OCI-LY1 (cell line): ENCODE data around the gene AAGAB.

Experiments used
- H2AFZ ChIP-seq: fragments of 200-600 bp; sonication (generic), shearing (Covaris generic); 2 replicates; pipeline ENCODE4 v1.6.0; 2014; ENCODE audit warnings: antibody characterized with exemption, mild to moderate bottlenecking, low read length
- H3F3A ChIP-seq: fragments of 200-600 bp; sonication (generic), shearing (Covaris generic); 2 replicates; pipeline ENCODE4 v1.6.0; 2014; ENCODE audit warnings: mild to moderate bottlenecking, antibody characterized with exemption, low read length, moderate library complexity; ENCODE audit not compliant: insufficient read depth
- H3K27ac ChIP-seq: fragments of 200-600 bp; sonication (generic); 2 replicates; pipeline ENCODE4 v1.5.1; 2014; ENCODE audit warnings: low read length, mixed run types, mild to moderate bottlenecking, low read depth; ENCODE audit not compliant: poor library complexity, severe bottlenecking
- H3K27me3 ChIP-seq: fragments of 200-600 bp; sonication (generic); 2 replicates; pipeline ENCODE4 v1.6.0; 2014; ENCODE audit warnings: antibody characterized with exemption, mild to moderate bottlenecking, low read length, moderate library complexity; ENCODE audit not compliant: insufficient read depth
- H3K36me3 ChIP-seq: fragments of 200-600 bp; sonication (generic); 2 replicates; pipeline ENCODE4 v1.6.1; 2014; ENCODE audit warnings: mild to moderate bottlenecking, antibody characterized with exemption, low read length, moderate library complexity, mixed read lengths; ENCODE audit not compliant: insufficient read depth
- H3K4me1 ChIP-seq: fragments of 200-600 bp; sonication (generic); 2 replicates; pipeline ENCODE4 v1.5.1; 2014; ENCODE audit warnings: mild to moderate bottlenecking, low read length, moderate library complexity; ENCODE audit not compliant: insufficient read depth, severe bottlenecking
- H3K4me2 ChIP-seq: fragments of 200-600 bp; sonication (generic), shearing (Covaris generic); 2 replicates; pipeline ENCODE4 v1.6.1; 2014; ENCODE audit warnings: low read length
- H3K4me3 ChIP-seq: fragments of 200-600 bp; sonication (generic); 2 replicates; pipeline ENCODE4 v1.5.1; 2014; ENCODE audit warnings: low read length, low read depth, mild to moderate bottlenecking, mixed read lengths; ENCODE audit not compliant: poor library complexity, severe bottlenecking
- H3K79me2 ChIP-seq: fragments of 200-600 bp; shearing (Covaris generic); 2 replicates; pipeline ENCODE4 v1.6.1; 2016; ENCODE audit warnings: mixed run types, low read length, mixed read lengths; ENCODE audit not compliant: insufficient read depth
- H3K9ac ChIP-seq: fragments of 200-600 bp; sonication (generic), shearing (Covaris generic); 2 replicates; pipeline ENCODE4 v1.6.1; 2014; ENCODE audit warnings: mild to moderate bottlenecking, low read length, mixed read lengths
- H3K9me2 ChIP-seq: fragments of 200-600 bp; sonication (generic), shearing (Covaris generic); 2 replicates; pipeline ENCODE4 v1.6.1; 2014; ENCODE audit warnings: low read depth, mild to moderate bottlenecking, low read length, mixed read lengths
- H3K9me3 ChIP-seq: fragments of 200-600 bp; shearing (Covaris generic); 2 replicates; pipeline ENCODE4 v1.6.1; 2014; ENCODE audit warnings: low read length, mixed read lengths
- H4K20me1 ChIP-seq: fragments of 200-600 bp; sonication (generic), shearing (Covaris generic); 2 replicates; pipeline ENCODE4 v1.6.0; 2016; ENCODE audit warnings: mild to moderate bottlenecking, low read length; ENCODE audit not compliant: insufficient read depth
- EZH2 ChIP-seq: fragments of 200-600 bp; sonication (generic), shearing (Covaris generic); IDR thresholded peaks from 2 replicates; pipeline ENCODE4 v1.8.0; 2017; ENCODE audit warnings: borderline replicate concordance, mixed run types, mild to moderate bottlenecking, antibody characterized with exemption, low read length, moderate library complexity, mixed read lengths
- TF ChIP-seq, protein P1 (sequence below): fragments of 200-600 bp; sonication (generic), shearing (Covaris generic); IDR thresholded peaks from 2 replicates; pipeline ENCODE4 v1.5.1; 2017; ENCODE audit warnings: mild to moderate bottlenecking, antibody characterized with exemption, low read length, moderate library complexity, mixed read lengths

The AAGAB gene

DNA sequence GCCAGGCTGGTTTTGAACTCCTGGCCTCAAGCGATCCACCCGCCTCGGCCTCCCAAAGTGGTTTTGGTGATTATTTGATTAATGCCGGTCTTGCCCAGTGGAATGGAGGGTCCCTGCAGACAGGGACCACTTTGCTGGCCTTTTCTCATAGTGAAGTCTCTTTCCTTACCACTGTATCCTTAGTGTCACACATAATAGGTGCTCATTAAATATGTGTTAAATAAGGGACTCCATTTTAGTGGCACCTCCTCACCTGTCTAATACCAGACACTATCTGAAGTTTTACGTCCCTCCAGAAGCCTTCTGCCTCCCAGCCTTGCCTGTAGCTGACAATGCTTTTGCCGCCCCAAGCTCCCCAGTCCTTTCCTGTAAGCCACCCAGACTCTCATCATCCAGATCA is 91.3 kb downstream of the AAGAB start:
- H3K27ac ChIP-seq, result peak overlapping the region; percentile 30
- no peaks in the 10 kb centered on the region for H3K9me2 ChIP-seq
- no peaks in the 10 kb centered on the region for H3K9me3 ChIP-seq
- H3F3A ChIP-seq, result no peaks in the 10 kb centered on the region
- H3K36me3 ChIP-seq, result peaks cover 42% of the 10 kb centered on the region
- H3K79me2 ChIP-seq, result peaks cover 6% of the 10 kb centered on the region
- TF ChIP-seq, protein P1, sequence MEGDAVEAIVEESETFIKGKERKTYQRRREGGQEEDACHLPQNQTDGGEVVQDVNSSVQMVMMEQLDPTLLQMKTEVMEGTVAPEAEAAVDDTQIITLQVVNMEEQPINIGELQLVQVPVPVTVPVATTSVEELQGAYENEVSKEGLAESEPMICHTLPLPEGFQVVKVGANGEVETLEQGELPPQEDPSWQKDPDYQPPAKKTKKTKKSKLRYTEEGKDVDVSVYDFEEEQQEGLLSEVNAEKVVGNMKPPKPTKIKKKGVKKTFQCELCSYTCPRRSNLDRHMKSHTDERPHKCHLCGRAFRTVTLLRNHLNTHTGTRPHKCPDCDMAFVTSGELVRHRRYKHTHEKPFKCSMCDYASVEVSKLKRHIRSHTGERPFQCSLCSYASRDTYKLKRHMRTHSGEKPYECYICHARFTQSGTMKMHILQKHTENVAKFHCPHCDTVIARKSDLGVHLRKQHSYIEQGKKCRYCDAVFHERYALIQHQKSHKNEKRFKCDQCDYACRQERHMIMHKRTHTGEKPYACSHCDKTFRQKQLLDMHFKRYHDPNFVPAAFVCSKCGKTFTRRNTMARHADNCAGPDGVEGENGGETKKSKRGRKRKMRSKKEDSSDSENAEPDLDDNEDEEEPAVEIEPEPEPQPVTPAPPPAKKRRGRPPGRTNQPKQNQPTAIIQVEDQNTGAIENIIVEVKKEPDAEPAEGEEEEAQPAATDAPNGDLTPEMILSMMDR, result no peak
- no peak for TF ChIP-seq EZH2
- H3K9ac ChIP-seq, result no peak overlapping the region
- no peaks in the 10 kb centered on the region for H3K27me3 ChIP-seq
- no peak overlapping the region for H2AFZ ChIP-seq
- H3K4me1 ChIP-seq, result peaks cover 29% of the 10 kb centered on the region
- H3K4me2 ChIP-seq, result no peak overlapping the region
- H3K4me3 ChIP-seq, result no peak overlapping the region
- H4K20me1 ChIP-seq, result no peaks in the 10 kb centered on the region

DNA sequence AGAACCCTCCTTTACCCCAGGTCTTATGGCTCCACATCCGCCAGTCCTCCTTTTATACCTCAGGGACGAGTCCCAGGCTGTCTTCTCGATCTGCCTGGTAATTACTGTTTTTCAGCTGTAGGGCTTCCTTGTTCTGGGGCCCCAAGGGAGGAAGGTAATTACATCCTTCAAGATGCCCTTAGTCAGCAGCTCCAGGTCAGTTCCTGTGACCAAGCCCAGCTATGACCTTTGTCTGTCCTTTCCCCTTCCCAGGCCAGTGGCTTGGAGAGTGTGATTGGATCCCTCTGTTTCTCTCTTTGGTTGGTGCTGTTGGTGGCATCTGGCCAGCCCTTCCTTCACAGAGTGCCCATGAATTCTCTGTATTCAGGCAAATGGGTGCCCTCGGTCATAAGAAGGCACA is 92.6 kb downstream of the AAGAB start:
- no peaks in the 10 kb centered on the region for H3K9me2 ChIP-seq
- H3K4me1 ChIP-seq, result peaks cover 34% of the 10 kb centered on the region
- no peaks in the 10 kb centered on the region for H4K20me1 ChIP-seq
- no peaks in the 10 kb centered on the region for H3K27me3 ChIP-seq
- no peak overlapping the region for H2AFZ ChIP-seq
- no peaks in the 10 kb centered on the region for H3K9me3 ChIP-seq
- H3K4me3 ChIP-seq, result no peak overlapping the region
- TF ChIP-seq EZH2, result no peak
- TF ChIP-seq, protein P1, result no peak
- peak overlapping the region; percentile 40 for H3K27ac ChIP-seq
- no peak overlapping the region for H3K9ac ChIP-seq
- peaks cover 30% of the 10 kb centered on the region for H3K36me3 ChIP-seq
- H3F3A ChIP-seq, result no peaks in the 10 kb centered on the region
- peak overlapping the region; percentile 2; the same call in 1 of the 2 replicates for H3K4me2 ChIP-seq
- peaks cover 6% of the 10 kb centered on the region for H3K79me2 ChIP-seq

DNA sequence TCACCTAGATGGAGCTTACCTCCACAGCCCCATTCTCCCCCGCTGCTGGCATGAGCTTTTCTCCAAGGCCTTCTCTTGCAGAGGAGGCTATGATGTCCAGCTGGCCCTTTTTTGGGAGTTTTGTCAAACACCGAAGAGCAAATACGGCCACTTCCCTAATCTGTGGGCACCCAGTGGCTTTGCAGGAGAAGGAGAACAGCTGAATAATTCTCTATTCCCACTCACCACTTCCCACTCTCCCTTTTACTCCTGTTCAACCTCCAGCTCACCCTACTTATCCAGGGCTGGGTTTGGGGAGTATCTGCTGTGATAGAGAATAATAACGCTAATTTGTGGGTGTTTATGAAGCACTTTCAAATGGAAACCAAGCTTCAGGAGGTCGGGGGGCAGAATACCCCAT is 93.0 kb downstream of the AAGAB start:
- no peaks in the 10 kb centered on the region for H3K27me3 ChIP-seq
- H3K4me2 ChIP-seq, result peak overlapping the region; percentile 2; the same call in 1 of the 2 replicates
- no peaks in the 10 kb centered on the region for H4K20me1 ChIP-seq
- H3F3A ChIP-seq, result no peaks in the 10 kb centered on the region
- H3K36me3 ChIP-seq, result peaks cover 26% of the 10 kb centered on the region
- H3K4me1 ChIP-seq, result peaks cover 34% of the 10 kb centered on the region
- no peak overlapping the region for H2AFZ ChIP-seq
- no peaks in the 10 kb centered on the region for H3K9me2 ChIP-seq
- peak overlapping the region; percentile 40 for H3K27ac ChIP-seq
- no peak overlapping the region for H3K9ac ChIP-seq
- H3K4me3 ChIP-seq, result no peak overlapping the region
- H3K79me2 ChIP-seq, result peaks cover 6% of the 10 kb centered on the region
- H3K9me3 ChIP-seq, result no peaks in the 10 kb centered on the region
- TF ChIP-seq, protein P1, result no peak
- no peak for TF ChIP-seq EZH2
